SK-N-SH (cell line): ENCODE data around the gene ID2. TPM values are rescaled to one million over a fixed set of nuclear protein-coding genes. Genes with fewer than 3 reads are reported as not detected.

ENCODE experiments used
- CTCF ChIA-PET: fragments of 300-600, 350-600 bp; formaldehyde crosslinking; extraction: SDS; loops from one replicate; lab custom pipeline; 2021; lab: Yijun Ruan, JAX
- POLR2A ChIA-PET: fragments of 350-600 bp; sonication (Branson Sonifier 250); formaldehyde crosslinking; extraction: SDS; loops from one replicate; lab custom pipeline; 2020; ENCODE audit warnings: antibody characterized with exemption, inconsistent platforms; lab: Yijun Ruan, JAX
- DNase-seq: peaks from one replicate; pipeline ENCODE4 v3.0.0; 2012
- H2AFZ ChIP-seq: fragments of 200-600 bp; sonication (generic); 2 replicates; pipeline ENCODE4 v1.8.1; 2016; ENCODE audit warnings: antibody characterized with exemption, mild to moderate bottlenecking, low read depth
- H3F3A ChIP-seq: fragments of 200-600 bp; sonication (generic); replicated peaks from 2 replicates; pipeline ENCODE3; 2016; ENCODE audit warnings: antibody characterized with exemption, mild to moderate bottlenecking; ENCODE audit not compliant: insufficient read depth
- H3K27ac ChIP-seq, 2 experiments: fragments of 200-500 bp in 1 of 2; fragments of 200-600 bp in 1 of 2; sonication (Bioruptor generic) in 1 of 2; sonication (generic), shearing (Covaris generic) in 1 of 2; 2 replicates each; pipeline versions ENCODE4 v1.5.1 to v1.6.1; 2014 to 2016; ENCODE audit warnings: low read depth in 2 of 2, inconsistent platforms in 1 of 2, low read length in 1 of 2, mild to moderate bottlenecking in 1 of 2, mixed read lengths in 1 of 2
- H3K27me3 ChIP-seq: fragments of 200-600 bp; sonication (generic), shearing (Covaris generic); 2 replicates; pipeline ENCODE4 v1.6.1; 2016; ENCODE audit warnings: mixed run types; ENCODE audit not compliant: insufficient read depth
- H3K36me3 ChIP-seq, 2 experiments: fragments of 200-500 bp in 1 of 2; fragments of 200-600 bp in 1 of 2; sonication (Bioruptor generic) in 1 of 2; sonication (generic) in 1 of 2; replicated peaks in 1 of 2; 2 replicates each; pipeline versions ENCODE3 to v1.5.1; 2014 to 2016; ENCODE audit warnings: low read length in 1 of 2, mild to moderate bottlenecking in 1 of 2; ENCODE audit not compliant: insufficient read depth in 2 of 2, control insufficient read depth in 1 of 2
- H3K4me1 ChIP-seq, 2 experiments: fragments of 200-500 bp in 1 of 2; fragments of 200-600 bp in 1 of 2; sonication (Bioruptor generic) in 1 of 2; sonication (generic), shearing (Covaris generic) in 1 of 2; 2 replicates each; pipeline versions ENCODE4 v1.5.1 to v1.6.1; 2014 to 2016; ENCODE audit warnings: low read depth in 1 of 2, low read length in 1 of 2, mixed run types in 1 of 2; ENCODE audit not compliant: insufficient read depth in 2 of 2, control insufficient read depth in 1 of 2
- H3K4me2 ChIP-seq: fragments of 200-600 bp; sonication (generic), shearing (Covaris generic); 2 replicates; pipeline ENCODE4 v1.6.1; 2017; ENCODE audit warnings: mixed run types
- H3K4me3 ChIP-seq, 2 experiments: fragments of 200-500 bp in 1 of 2; fragments of 200-600 bp in 1 of 2; sonication (Bioruptor generic) in 1 of 2; sonication (generic), shearing (Covaris generic) in 1 of 2; 2 replicates each; pipeline versions ENCODE4 v1.5.1 to v1.8.1; 2014 to 2016; ENCODE audit warnings: low read depth in 2 of 2, inconsistent platforms in 1 of 2, low read length in 1 of 2, mild to moderate bottlenecking in 1 of 2, mixed read lengths in 1 of 2, moderate library complexity in 1 of 2
- H3K79me2 ChIP-seq: fragments of 200-600 bp; sonication (generic); 2 replicates; pipeline ENCODE4 v1.8.1; 2017; ENCODE audit warnings: mild to moderate bottlenecking; ENCODE audit not compliant: insufficient read depth
- H3K9ac ChIP-seq: fragments of 200-600 bp; sonication (generic); 2 replicates; pipeline ENCODE4 v1.6.1; 2017; ENCODE audit warnings: mixed run types
- H3K9me2 ChIP-seq: fragments of 200-600 bp; sonication (generic); 2 replicates; pipeline ENCODE4 v1.6.1; 2017; ENCODE audit warnings: mixed run types
- H3K9me3 ChIP-seq: fragments of 200-600 bp; sonication (generic); 2 replicates; pipeline ENCODE4 v1.6.1; 2017; ENCODE audit warnings: mixed run types, mild to moderate bottlenecking, moderate library complexity
- H4K20me1 ChIP-seq: fragments of 200-600 bp; sonication (generic); 2 replicates; pipeline ENCODE4 v1.6.1; 2017; ENCODE audit warnings: mild to moderate bottlenecking, mixed run types; ENCODE audit not compliant: insufficient read depth
- EP300 ChIP-seq, 2 experiments: IDR thresholded peaks; 2 replicates each; pipeline versions ENCODE4 v1.4.0 to v1.6.1; 2012; ENCODE audit warnings: borderline replicate concordance in 1 of 2, low read depth in 1 of 2, low read length in 1 of 2
- EZH2phosphoT487 ChIP-seq: fragments of 200-600 bp; sonication (generic); IDR thresholded peaks from 2 replicates; pipeline ENCODE4 v1.6.1; 2017; ENCODE audit warnings: low read depth, mixed run types, mild to moderate bottlenecking, antibody characterized with exemption, moderate library complexity, borderline replicate concordance
- FOSL2 ChIP-seq: IDR thresholded peaks from 2 replicates; pipeline ENCODE4 v1.4.0; 2012; ENCODE audit warnings: low read depth, mild to moderate bottlenecking, moderate library complexity, borderline replicate concordance
- FOXJ3 ChIP-seq: sonication (generic); formaldehyde crosslinking; IDR thresholded peaks from 2 replicates; pipeline ENCODE4 v1.5.1; 2020; ENCODE audit warnings: mild to moderate bottlenecking, missing genetic modification reagents
- GABPA ChIP-seq: IDR thresholded peaks from 2 replicates; pipeline ENCODE4 v1.4.0; 2012; ENCODE audit warnings: low read depth, mild to moderate bottlenecking
- GATA2 ChIP-seq: sonication (generic); formaldehyde crosslinking; IDR thresholded peaks from 2 replicates; pipeline ENCODE4 v1.5.0; 2020; ENCODE audit warnings: mild to moderate bottlenecking, missing genetic modification reagents
- MEF2A ChIP-seq: IDR thresholded peaks from 2 replicates; pipeline ENCODE4 v1.4.0; 2012; ENCODE audit warnings: low read depth, borderline replicate concordance
- NRF1 ChIP-seq: IDR thresholded peaks from 2 replicates; pipeline ENCODE4 v1.6.1; 2012; ENCODE audit warnings: low read depth, mild to moderate bottlenecking, low read length
- POLR2AphosphoS5 ChIP-seq: IDR thresholded peaks from 2 replicates; pipeline ENCODE4 v1.6.1; 2012; ENCODE audit warnings: low read depth, low read length
- RFX5 ChIP-seq: IDR thresholded peaks from 2 replicates; pipeline ENCODE4 v1.6.1; 2012; ENCODE audit warnings: mild to moderate bottlenecking, improper control_type of control experiment, low read length
- RXRA ChIP-seq: IDR thresholded peaks from 2 replicates; pipeline ENCODE4 v1.4.0; 2012; ENCODE audit warnings: low read depth, mild to moderate bottlenecking, borderline replicate concordance
- TAF1 ChIP-seq: IDR thresholded peaks from 2 replicates; pipeline ENCODE4 v1.6.1; 2012; ENCODE audit warnings: low read depth, mild to moderate bottlenecking, low read length, moderate library complexity, borderline replicate concordance
- TCF12 ChIP-seq: IDR thresholded peaks from 2 replicates; pipeline ENCODE4 v1.4.0; 2012
- TEAD4 ChIP-seq: IDR thresholded peaks from 2 replicates; pipeline ENCODE4 v1.4.0; 2012; ENCODE audit warnings: mild to moderate bottlenecking, borderline replicate concordance; ENCODE audit not compliant: insufficient read depth
- WGBS: methylation state at CpG from one replicate; pipeline ENCODE4 v1.1.6; 2017; ENCODE audit warnings: low lambda C conversion rate; 5-methylcytosine and 5-hydroxymethylcytosine counted together
- polyA plus RNA-seq, 3 experiments: library from polyadenylated mRNA; depleted of rRNA; stranded (reverse); fragments of >200 nt; gene quantifications; 2 replicates each; pipeline ENCODE4 v1.2.3, GENCODE V29; 2012
- TF ChIP-seq, protein P1 (sequence below): fragments of 150-350 bp; IDR thresholded peaks from 2 replicates; pipeline ENCODE4 v1.6.1; 2016; ENCODE audit warnings: mild to moderate bottlenecking, low read depth, low read length
- TF ChIP-seq, protein P2 (sequence below): IDR thresholded peaks from 2 replicates; pipeline ENCODE4; 2012
- TF ChIP-seq, protein P3 (sequence below): fragments of 200-600 bp; sonication (generic); IDR thresholded peaks from 2 replicates; pipeline ENCODE4 v1.6.1; 2017; ENCODE audit warnings: antibody characterized with exemption, mild to moderate bottlenecking, moderate library complexity
- TF ChIP-seq, protein P4 (sequence below): IDR thresholded peaks from 2 replicates; pipeline ENCODE4 v1.6.1; 2012; ENCODE audit warnings: mild to moderate bottlenecking, low read depth, low read length, moderate library complexity

The ID2 gene
- polyA plus RNA-seq, 1 of the 3 experiments (the other 2 are of a cell fraction) = 459 TPM

DNA sequence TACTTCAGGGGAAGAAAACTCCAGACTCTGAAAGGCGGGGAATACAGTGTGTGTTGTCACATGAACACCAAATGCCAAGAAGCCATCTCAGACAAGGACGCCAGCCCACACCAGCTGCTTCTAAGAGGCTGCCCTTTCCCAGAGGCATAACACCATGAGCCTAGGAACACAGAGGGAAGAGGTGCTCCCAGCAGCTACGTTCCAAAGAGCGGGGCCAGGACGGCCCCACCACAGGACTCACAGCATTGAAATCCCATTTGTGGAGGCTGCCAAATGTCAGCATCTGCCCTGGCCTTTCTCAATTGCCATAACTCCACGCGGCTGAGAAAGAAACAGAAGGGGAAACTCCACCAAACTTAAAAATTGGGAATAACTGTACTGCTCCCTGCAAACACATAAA, 20.1 kb upstream of the ID2 start:
- H3K27ac ChIP-seq = peak overlapping the region in 1 of 2 experiments; percentile 63; a peak in 1 of 4 replicates
- no peaks in the 10 kb centered on the region for H3F3A ChIP-seq
- H2AFZ ChIP-seq = peak overlapping the region; percentile 39; the same call in 1 of the 2 replicates
- peaks cover 16 to 24% of the 10 kb centered on the region in 2 experiments; a peak in 3 of 4 replicates for H3K4me1 ChIP-seq
- no peaks in the 10 kb centered on the region for H3K9me2 ChIP-seq
- DNase-seq = no peak
- H3K79me2 ChIP-seq = no peaks in the 10 kb centered on the region
- POLR2A ChIA-PET = no interaction called here
- peak overlapping the region; percentile 63 for H3K4me2 ChIP-seq
- no peak for TF ChIP-seq FOXJ3 (CRISPR knock-in tag)
- no peak overlapping the region for H3K9ac ChIP-seq
- WGBS = 89% methylated on average over 7 of the region's 7 CpGs
- no peaks in the 10 kb centered on the region for H4K20me1 ChIP-seq
- no peak overlapping the region for H3K4me3 ChIP-seq
- CTCF ChIA-PET = interaction anchor here (0.6 kb wide), 1 partner anchor 847 kb away, joined by 3 read pairs; no protein-coding TSS in a partner anchor
- no peaks in the 10 kb centered on the region for H3K27me3 ChIP-seq
- no peaks in the 10 kb centered on the region for H3K36me3 ChIP-seq
- H3K9me3 ChIP-seq = no peaks in the 10 kb centered on the region

DNA sequence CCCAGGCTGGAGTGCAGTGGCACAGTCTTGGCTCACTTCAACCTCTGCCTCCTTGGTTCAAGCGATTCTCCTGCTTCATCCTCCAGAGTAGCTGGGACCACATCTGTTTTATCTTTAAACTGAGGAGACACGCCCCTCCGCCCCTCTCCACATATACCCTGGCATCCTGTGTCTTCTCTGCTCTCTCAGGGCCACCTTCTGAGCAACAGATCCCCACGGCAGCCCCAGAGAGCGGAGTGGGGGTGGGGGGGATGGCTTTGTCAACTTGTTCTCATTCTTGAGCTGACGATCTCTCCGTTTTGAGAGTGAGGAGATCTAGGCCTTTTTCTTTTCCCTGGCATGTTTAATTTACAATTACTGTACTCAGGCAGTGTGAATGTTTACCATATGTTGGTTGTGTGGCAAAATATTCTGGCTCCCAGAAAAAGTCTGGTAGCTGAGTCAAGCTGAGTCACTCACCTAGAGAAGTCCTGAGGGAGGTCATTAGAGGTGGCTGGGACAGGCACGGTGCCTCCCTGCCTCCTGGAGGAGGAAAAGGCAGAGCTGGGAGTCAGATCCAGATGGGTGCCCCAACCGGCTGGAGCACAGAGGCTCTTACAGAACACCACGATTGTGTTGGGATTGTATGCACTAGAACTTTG, 19.5 kb upstream of the ID2 start:
- H2AFZ ChIP-seq = peak overlapping the region; percentile 39
- 35% methylated on average over 10 of the region's 10 CpGs for WGBS
- TF ChIP-seq, protein P1, sequence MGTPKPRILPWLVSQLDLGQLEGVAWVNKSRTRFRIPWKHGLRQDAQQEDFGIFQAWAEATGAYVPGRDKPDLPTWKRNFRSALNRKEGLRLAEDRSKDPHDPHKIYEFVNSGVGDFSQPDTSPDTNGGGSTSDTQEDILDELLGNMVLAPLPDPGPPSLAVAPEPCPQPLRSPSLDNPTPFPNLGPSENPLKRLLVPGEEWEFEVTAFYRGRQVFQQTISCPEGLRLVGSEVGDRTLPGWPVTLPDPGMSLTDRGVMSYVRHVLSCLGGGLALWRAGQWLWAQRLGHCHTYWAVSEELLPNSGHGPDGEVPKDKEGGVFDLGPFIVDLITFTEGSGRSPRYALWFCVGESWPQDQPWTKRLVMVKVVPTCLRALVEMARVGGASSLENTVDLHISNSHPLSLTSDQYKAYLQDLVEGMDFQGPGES = no peak
- peak in 1 of 2 experiments; percentile 70; a peak in 2 of 4 replicates for TF ChIP-seq EP300 (IDR thresholded peaks at IDR 0.05; ENCODE audit: borderline replicate concordance in 1 of 2, low read depth in 1 of 2, low read length in 1 of 2)
- no peak for TF ChIP-seq GABPA
- TF ChIP-seq, protein P2, sequence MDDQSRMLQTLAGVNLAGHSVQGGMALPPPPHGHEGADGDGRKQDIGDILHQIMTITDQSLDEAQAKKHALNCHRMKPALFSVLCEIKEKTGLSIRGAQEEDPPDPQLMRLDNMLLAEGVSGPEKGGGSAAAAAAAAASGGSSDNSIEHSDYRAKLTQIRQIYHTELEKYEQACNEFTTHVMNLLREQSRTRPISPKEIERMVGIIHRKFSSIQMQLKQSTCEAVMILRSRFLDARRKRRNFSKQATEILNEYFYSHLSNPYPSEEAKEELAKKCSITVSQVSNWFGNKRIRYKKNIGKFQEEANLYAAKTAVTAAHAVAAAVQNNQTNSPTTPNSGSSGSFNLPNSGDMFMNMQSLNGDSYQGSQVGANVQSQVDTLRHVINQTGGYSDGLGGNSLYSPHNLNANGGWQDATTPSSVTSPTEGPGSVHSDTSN = peak; percentile 54
- TF ChIP-seq, protein P3, sequence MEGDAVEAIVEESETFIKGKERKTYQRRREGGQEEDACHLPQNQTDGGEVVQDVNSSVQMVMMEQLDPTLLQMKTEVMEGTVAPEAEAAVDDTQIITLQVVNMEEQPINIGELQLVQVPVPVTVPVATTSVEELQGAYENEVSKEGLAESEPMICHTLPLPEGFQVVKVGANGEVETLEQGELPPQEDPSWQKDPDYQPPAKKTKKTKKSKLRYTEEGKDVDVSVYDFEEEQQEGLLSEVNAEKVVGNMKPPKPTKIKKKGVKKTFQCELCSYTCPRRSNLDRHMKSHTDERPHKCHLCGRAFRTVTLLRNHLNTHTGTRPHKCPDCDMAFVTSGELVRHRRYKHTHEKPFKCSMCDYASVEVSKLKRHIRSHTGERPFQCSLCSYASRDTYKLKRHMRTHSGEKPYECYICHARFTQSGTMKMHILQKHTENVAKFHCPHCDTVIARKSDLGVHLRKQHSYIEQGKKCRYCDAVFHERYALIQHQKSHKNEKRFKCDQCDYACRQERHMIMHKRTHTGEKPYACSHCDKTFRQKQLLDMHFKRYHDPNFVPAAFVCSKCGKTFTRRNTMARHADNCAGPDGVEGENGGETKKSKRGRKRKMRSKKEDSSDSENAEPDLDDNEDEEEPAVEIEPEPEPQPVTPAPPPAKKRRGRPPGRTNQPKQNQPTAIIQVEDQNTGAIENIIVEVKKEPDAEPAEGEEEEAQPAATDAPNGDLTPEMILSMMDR = peak; percentile 35
- TF ChIP-seq TAF1 = no peak
- TF ChIP-seq POLR2AphosphoS5 = peak; percentile 49; the same call in 1 of the 2 replicates
- TF ChIP-seq RXRA = peak; percentile 95
- 0 out of 2 replicates have a peak, but pooled peaks have one; percentile 20 for TF ChIP-seq TEAD4
- peak; percentile 97 for TF ChIP-seq FOSL2
- TF ChIP-seq NRF1 = no peak
- TF ChIP-seq RFX5 = no peak
- TF ChIP-seq GATA2 (CRISPR knock-in tag) = no peak
- TF ChIP-seq, protein P4, sequence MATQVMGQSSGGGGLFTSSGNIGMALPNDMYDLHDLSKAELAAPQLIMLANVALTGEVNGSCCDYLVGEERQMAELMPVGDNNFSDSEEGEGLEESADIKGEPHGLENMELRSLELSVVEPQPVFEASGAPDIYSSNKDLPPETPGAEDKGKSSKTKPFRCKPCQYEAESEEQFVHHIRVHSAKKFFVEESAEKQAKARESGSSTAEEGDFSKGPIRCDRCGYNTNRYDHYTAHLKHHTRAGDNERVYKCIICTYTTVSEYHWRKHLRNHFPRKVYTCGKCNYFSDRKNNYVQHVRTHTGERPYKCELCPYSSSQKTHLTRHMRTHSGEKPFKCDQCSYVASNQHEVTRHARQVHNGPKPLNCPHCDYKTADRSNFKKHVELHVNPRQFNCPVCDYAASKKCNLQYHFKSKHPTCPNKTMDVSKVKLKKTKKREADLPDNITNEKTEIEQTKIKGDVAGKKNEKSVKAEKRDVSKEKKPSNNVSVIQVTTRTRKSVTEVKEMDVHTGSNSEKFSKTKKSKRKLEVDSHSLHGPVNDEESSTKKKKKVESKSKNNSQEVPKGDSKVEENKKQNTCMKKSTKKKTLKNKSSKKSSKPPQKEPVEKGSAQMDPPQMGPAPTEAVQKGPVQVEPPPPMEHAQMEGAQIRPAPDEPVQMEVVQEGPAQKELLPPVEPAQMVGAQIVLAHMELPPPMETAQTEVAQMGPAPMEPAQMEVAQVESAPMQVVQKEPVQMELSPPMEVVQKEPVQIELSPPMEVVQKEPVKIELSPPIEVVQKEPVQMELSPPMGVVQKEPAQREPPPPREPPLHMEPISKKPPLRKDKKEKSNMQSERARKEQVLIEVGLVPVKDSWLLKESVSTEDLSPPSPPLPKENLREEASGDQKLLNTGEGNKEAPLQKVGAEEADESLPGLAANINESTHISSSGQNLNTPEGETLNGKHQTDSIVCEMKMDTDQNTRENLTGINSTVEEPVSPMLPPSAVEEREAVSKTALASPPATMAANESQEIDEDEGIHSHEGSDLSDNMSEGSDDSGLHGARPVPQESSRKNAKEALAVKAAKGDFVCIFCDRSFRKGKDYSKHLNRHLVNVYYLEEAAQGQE = 0 out of 2 replicates have a peak, but pooled peaks have one; percentile 48
- TF ChIP-seq FOXJ3 (CRISPR knock-in tag) = no peak
- TF ChIP-seq TCF12 = peak; percentile 98
- no peak for TF ChIP-seq EZH2phosphoT487
- TF ChIP-seq MEF2A = no peak

More for the DNA sequence above, 19.5 kb upstream of the ID2 start:
- ChIA-PET POLR2A (interaction anchor here (0.6 kb wide), 1 partner anchor 19 kb away, joined by 3 read pairs; the partner anchor contains the start of gene ID2), CTCF (interaction anchor here (0.6 kb wide), 2 partner anchors 264 to 848 kb away, joined by 3 read pairs; no protein-coding TSS in a partner anchor)
- Histone ChIP-seq H3K36me3 (no peaks in the 10 kb centered on the region), H3K27ac (peak overlapping the region in 1 of 2 experiments; percentile 63; a peak in 2 of 4 replicates), H3K4me3 (no peak overlapping the region), H3K9me2 (no peaks in the 10 kb centered on the region), H3K79me2 (no peaks in the 10 kb centered on the region), H3K4me2 (peak overlapping the region; percentile 63), H3F3A (no peaks in the 10 kb centered on the region), H3K4me1 (peaks cover 16 to 24% of the 10 kb centered on the region in 2 experiments; a peak in 3 of 4 replicates), H4K20me1 (no peaks in the 10 kb centered on the region), H3K9me3 (no peaks in the 10 kb centered on the region), H3K9ac (peak overlapping the region; percentile 18; the same call in 1 of the 2 replicates), H3K27me3 (no peaks in the 10 kb centered on the region)
- peak; percentile 57 for DNase-seq
